ENCODE data around the gene UAP1L1.
A peak's percentile ranks its signal among the peaks of the same experiment; 100 is the strongest.

Gene UAP1L1

DNA sequence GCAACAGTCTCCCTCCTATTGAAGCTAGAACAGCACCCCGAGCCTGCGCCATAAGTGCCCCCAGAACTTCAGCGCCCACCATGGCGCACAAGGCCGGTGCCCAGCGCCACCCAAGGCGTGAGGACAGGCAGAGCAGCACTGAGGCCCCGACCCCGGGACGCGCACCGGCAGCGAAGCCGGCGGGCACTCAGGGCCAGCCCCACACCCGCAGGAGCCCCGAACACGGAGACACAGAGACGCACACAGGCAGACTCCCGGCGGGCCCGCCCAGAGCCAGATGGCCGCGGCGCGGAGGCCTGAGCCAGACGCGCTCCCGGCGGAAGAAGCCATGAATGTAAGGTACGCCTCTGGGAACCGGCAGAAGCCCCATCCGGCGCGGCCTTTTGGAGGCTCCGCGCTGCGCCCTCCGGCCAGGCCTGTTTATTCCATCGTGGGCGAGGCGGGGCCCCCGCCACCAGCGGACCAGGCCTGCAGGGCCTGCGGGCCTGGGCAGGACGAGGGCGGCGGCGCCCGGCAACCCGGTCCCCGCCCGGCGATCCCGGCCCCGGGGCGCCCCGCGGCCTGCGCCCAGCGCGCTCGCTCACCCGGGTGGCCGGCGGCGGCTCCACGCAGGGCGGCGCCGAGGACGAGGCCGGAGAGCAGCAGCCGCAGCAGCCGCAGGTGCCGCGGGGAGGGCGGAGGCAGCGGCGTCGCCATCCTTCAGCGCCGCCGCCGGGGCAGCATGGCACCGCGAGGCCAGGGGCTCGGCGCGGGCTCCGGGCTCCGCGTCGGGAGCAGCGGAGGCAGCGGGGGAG, 31.8 kb upstream of the UAP1L1 start (continued):
- TF ChIP-seq, protein P1, sequence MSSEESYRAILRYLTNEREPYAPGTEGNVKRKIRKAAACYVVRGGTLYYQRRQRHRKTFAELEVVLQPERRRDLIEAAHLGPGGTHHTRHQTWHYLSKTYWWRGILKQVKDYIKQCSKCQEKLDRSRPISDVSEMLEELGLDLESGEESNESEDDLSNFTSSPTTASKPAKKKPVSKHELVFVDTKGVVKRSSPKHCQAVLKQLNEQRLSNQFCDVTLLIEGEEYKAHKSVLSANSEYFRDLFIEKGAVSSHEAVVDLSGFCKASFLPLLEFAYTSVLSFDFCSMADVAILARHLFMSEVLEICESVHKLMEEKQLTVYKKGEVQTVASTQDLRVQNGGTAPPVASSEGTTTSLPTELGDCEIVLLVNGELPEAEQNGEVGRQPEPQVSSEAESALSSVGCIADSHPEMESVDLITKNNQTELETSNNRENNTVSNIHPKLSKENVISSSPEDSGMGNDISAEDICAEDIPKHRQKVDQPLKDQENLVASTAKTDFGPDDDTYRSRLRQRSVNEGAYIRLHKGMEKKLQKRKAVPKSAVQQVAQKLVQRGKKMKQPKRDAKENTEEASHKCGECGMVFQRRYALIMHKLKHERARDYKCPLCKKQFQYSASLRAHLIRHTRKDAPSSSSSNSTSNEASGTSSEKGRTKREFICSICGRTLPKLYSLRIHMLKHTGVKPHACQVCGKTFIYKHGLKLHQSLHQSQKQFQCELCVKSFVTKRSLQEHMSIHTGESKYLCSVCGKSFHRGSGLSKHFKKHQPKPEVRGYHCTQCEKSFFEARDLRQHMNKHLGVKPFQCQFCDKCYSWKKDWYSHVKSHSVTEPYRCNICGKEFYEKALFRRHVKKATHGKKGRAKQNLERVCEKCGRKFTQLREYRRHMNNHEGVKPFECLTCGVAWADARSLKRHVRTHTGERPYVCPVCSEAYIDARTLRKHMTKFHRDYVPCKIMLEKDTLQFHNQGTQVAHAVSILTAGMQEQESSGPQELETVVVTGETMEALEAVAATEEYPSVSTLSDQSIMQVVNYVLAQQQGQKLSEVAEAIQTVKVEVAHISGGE (tag by site-specific recombination; conservative IDR thresholded peaks at IDR 0.05; ENCODE audit: low read depth) = peak; percentile 73
- TF ChIP-seq, protein P2, sequence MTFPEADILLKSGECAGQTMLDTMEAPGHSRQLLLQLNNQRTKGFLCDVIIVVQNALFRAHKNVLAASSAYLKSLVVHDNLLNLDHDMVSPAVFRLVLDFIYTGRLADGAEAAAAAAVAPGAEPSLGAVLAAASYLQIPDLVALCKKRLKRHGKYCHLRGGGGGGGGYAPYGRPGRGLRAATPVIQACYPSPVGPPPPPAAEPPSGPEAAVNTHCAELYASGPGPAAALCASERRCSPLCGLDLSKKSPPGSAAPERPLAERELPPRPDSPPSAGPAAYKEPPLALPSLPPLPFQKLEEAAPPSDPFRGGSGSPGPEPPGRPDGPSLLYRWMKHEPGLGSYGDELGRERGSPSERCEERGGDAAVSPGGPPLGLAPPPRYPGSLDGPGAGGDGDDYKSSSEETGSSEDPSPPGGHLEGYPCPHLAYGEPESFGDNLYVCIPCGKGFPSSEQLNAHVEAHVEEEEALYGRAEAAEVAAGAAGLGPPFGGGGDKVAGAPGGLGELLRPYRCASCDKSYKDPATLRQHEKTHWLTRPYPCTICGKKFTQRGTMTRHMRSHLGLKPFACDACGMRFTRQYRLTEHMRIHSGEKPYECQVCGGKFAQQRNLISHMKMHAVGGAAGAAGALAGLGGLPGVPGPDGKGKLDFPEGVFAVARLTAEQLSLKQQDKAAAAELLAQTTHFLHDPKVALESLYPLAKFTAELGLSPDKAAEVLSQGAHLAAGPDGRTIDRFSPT (tag by site-specific recombination; IDR thresholded peaks at IDR 0.05) = peak; percentile 83
- TF ChIP-seq, protein P3, sequence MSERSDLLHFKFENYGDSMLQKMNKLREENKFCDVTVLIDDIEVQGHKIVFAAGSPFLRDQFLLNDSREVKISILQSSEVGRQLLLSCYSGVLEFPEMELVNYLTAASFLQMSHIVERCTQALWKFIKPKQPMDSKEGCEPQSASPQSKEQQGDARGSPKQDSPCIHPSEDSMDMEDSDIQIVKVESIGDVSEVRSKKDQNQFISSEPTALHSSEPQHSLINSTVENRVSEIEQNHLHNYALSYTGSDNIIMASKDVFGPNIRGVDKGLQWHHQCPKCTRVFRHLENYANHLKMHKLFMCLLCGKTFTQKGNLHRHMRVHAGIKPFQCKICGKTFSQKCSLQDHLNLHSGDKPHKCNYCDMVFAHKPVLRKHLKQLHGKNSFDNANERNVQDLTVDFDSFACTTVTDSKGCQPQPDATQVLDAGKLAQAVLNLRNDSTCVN (tag by site-specific recombination; optimal IDR thresholded peaks at IDR 0.05) = peak; percentile 68
- TF ChIP-seq ZNF621 (tag by site-specific recombination; IDR thresholded peaks at IDR 0.05) (no peak), ZFP69B (tag by site-specific recombination; IDR thresholded peaks at IDR 0.05) (0 out of 2 replicates have a peak, but pooled peaks have one; percentile 16), ZNF600 (tag by site-specific recombination; IDR thresholded peaks at IDR 0.05) (peak; percentile 12), ZBTB8A (tag by site-specific recombination; IDR thresholded peaks at IDR 0.05) (peak; percentile 40; the same call in 1 of the 2 replicates), KLF8 (tag by site-specific recombination; IDR thresholded peaks at IDR 0.05) (peak; percentile 9; the same call in 1 of the 2 replicates), ZSCAN16 (tag by site-specific recombination; IDR thresholded peaks at IDR 0.05) (no peak)
- TF ChIP-seq, protein P4, sequence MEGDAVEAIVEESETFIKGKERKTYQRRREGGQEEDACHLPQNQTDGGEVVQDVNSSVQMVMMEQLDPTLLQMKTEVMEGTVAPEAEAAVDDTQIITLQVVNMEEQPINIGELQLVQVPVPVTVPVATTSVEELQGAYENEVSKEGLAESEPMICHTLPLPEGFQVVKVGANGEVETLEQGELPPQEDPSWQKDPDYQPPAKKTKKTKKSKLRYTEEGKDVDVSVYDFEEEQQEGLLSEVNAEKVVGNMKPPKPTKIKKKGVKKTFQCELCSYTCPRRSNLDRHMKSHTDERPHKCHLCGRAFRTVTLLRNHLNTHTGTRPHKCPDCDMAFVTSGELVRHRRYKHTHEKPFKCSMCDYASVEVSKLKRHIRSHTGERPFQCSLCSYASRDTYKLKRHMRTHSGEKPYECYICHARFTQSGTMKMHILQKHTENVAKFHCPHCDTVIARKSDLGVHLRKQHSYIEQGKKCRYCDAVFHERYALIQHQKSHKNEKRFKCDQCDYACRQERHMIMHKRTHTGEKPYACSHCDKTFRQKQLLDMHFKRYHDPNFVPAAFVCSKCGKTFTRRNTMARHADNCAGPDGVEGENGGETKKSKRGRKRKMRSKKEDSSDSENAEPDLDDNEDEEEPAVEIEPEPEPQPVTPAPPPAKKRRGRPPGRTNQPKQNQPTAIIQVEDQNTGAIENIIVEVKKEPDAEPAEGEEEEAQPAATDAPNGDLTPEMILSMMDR (tag by site-specific recombination; IDR thresholded peaks at IDR 0.05) = 0 out of 2 replicates have a peak, but pooled peaks have one; percentile 7

DNA sequence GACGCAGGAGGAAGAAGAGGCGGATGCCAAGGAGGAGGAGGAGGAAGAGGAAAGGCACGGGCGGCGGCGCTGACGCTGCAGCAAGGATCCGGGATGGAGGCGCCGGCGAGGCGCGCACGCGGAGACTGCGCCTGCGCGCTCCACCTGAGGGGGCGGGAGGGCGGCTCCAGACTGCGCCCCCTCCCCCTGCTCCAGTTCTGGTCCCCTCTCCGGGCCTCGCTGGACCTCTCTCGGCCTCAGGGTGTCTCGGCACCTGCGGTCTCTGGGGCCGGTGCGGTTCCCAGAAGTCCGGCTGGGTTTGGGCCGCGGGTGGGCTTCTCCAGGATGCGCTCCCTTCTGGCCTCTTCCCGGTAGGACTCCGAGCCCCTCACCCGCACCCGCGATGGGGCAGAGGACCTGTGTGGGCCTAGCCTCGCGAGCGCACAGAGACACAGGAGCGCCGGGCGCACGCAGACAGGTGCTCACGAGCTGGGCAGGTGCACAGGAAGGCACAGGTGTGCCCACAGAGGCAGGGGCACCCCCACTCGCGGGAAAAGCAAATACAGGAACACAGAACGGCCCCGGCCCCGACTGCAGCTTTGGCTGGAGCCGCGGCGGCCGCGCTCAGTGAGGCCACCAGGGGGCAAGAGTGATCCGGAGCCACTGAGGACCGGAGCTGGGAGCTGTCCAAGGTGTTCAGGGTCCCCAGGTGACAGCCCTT, 31.1 kb upstream of the UAP1L1 start, which contains the start of gene NPDC1:
Gene NPDC1 (minus strand): TSS at position 90 of the 700 bp plus-strand sequence. CDS start 188 bp downstream, outside the sequence.
- Histone ChIP-seq H3K4me1 (ENCODE audit: control insufficient read depth, insufficient read depth, low read length) (peaks cover 5% of the 10 kb centered on the region; the same call in 1 of the 2 replicates), H3K9me3 (ENCODE audit: control insufficient read depth, insufficient read depth, low read depth, low read length) (no peaks in the 10 kb centered on the region), H3K27ac (ENCODE audit: extremely low read depth, low read depth, low read length) (peak within 1 kb of the TSS; percentile 79; the same call in 1 of the 2 replicates), H3K36me3 (ENCODE audit: control insufficient read depth in 2 of 2, insufficient read depth in 1 of 2, low read length in 2 of 2) (no peaks in the 10 kb centered on the region), H3K4me3 (ENCODE audit: low read depth, low read length) (peak within 1 kb of the TSS; percentile 58)
- ChIA-PET CTCF (interaction anchor here (0.5 to 5.4 kb wide), 43 partner anchors 9 to 594 kb away, joined by 3 to 237 read pairs (median 4); partner anchors contain the start of genes ABCA2, CYSRT1, FUT7 and MAN1B1), POLR2A (interaction anchor here (0.5 to 1.6 kb wide), 17 partner anchors 10 to 350 kb away, joined by 3 to 11 read pairs (median 5); partner anchors contain the start of genes MAN1B1, NRARP, RNF224 and SAPCD2)
- peak; percentile 98 for TF ChIP-seq ZNF341 (tag by site-specific recombination; IDR thresholded peaks at IDR 0.05; ENCODE audit: low read depth)
- TF ChIP-seq GLIS2 (tag by site-specific recombination; IDR thresholded peaks at IDR 0.05) = peak; percentile 87
- TF ChIP-seq REPIN1 (tag by site-specific recombination; IDR thresholded peaks at IDR 0.05; ENCODE audit: low read depth) = 0 out of 2 replicates have a peak, but pooled peaks have one; percentile 55
- TF ChIP-seq, protein P5, sequence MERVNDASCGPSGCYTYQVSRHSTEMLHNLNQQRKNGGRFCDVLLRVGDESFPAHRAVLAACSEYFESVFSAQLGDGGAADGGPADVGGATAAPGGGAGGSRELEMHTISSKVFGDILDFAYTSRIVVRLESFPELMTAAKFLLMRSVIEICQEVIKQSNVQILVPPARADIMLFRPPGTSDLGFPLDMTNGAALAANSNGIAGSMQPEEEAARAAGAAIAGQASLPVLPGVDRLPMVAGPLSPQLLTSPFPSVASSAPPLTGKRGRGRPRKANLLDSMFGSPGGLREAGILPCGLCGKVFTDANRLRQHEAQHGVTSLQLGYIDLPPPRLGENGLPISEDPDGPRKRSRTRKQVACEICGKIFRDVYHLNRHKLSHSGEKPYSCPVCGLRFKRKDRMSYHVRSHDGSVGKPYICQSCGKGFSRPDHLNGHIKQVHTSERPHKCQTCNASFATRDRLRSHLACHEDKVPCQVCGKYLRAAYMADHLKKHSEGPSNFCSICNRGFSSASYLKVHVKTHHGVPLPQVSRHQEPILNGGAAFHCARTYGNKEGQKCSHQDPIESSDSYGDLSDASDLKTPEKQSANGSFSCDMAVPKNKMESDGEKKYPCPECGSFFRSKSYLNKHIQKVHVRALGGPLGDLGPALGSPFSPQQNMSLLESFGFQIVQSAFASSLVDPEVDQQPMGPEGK (tag by site-specific recombination; IDR thresholded peaks at IDR 0.05) = peak; percentile 97
- TF ChIP-seq, protein P3 (tag by site-specific recombination; optimal IDR thresholded peaks at IDR 0.05) = peak; percentile 86
- TF ChIP-seq ZFP69B (tag by site-specific recombination; IDR thresholded peaks at IDR 0.05) = 0 out of 2 replicates have a peak, but pooled peaks have one; percentile 33
- TF ChIP-seq ZNF629 (tag by site-specific recombination; IDR thresholded peaks at IDR 0.05) = peak; percentile 43; the same call in 1 of the 2 replicates
- TF ChIP-seq MZF1 (tag by site-specific recombination; IDR thresholded peaks at IDR 0.05; ENCODE audit: borderline replicate concordance) = no peak
- TF ChIP-seq, protein P6, sequence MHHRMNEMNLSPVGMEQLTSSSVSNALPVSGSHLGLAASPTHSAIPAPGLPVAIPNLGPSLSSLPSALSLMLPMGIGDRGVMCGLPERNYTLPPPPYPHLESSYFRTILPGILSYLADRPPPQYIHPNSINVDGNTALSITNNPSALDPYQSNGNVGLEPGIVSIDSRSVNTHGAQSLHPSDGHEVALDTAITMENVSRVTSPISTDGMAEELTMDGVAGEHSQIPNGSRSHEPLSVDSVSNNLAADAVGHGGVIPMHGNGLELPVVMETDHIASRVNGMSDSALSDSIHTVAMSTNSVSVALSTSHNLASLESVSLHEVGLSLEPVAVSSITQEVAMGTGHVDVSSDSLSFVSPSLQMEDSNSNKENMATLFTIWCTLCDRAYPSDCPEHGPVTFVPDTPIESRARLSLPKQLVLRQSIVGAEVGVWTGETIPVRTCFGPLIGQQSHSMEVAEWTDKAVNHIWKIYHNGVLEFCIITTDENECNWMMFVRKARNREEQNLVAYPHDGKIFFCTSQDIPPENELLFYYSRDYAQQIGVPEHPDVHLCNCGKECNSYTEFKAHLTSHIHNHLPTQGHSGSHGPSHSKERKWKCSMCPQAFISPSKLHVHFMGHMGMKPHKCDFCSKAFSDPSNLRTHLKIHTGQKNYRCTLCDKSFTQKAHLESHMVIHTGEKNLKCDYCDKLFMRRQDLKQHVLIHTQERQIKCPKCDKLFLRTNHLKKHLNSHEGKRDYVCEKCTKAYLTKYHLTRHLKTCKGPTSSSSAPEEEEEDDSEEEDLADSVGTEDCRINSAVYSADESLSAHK (tag by site-specific recombination; IDR thresholded peaks at IDR 0.05) = no peak
